ENCODE data around the gene CCDC106.

CCDC106 gene

GRCh38 chr19:55637534-55637933 lies 10.5 kb upstream of the CCDC106 start:
- no peak for TF ChIP-seq CTCF (conservative IDR thresholded peaks at IDR 0.05; ENCODE audit: low read depth)
- no peak for DNase-seq (ENCODE audit: low spot score)
- ChIA-PET CTCF (interaction anchor here (0.7 to 1.7 kb wide), 2 partner anchors 15 to 85 kb away, joined by 3 read pairs; no protein-coding TSS in a partner anchor), POLR2A (ENCODE audit: low non-redundant PET) (interaction anchor here (1.0 kb wide), 1 partner anchor 17 kb away, joined by 3 read pairs; no protein-coding TSS in a partner anchor)
- peak overlapping the region; percentile 45 for H3K27ac ChIP-seq

- CTCF ChIA-PET: interaction anchor here (0.5 to 0.7 kb wide), 2 partner anchors 14 to 495 kb away, joined by 3 to 4 read pairs; partner anchors contain the start of gene ZNF784
- TF ChIP-seq CTCF (conservative IDR thresholded peaks at IDR 0.05; ENCODE audit: low read depth): peak; percentile 63
- H3K27ac ChIP-seq: peak overlapping the region; percentile 96
- DNase-seq (ENCODE audit: low spot score): no peak
- POLR2A ChIA-PET (ENCODE audit: low non-redundant PET): interaction anchor here (0.7 kb wide), 1 partner anchor 33 kb away, joined by 10 read pairs; no protein-coding TSS in a partner anchor
These were observed 9.1 kb upstream of the CCDC106 start for GRCh38 chr19:55638864-55639359.

GRCh38 chr19:55640043-55640576 lies 7.9 kb upstream of the CCDC106 start:
- ChIA-PET POLR2A (ENCODE audit: low non-redundant PET) (no interaction called here), CTCF (interaction anchor here (0.5 to 1.4 kb wide), 3 partner anchors 14 to 127 kb away, joined by 3 to 4 read pairs (median 4); no protein-coding TSS in a partner anchor)
- no peak for DNase-seq (ENCODE audit: low spot score)
- peak; percentile 74 for TF ChIP-seq CTCF (conservative IDR thresholded peaks at IDR 0.05; ENCODE audit: low read depth)
- H3K27ac ChIP-seq: peak overlapping the region; percentile 96

GRCh38 chr19:55640577-55641425 lies 7.2 kb upstream of the CCDC106 start, which contains the start of gene ZNF580:
ZNF580 (plus strand) TSS chr19:55641002; CDS start chr19:55642509, 1,507 bp downstream.
- CTCF ChIA-PET: interaction anchor here (0.5 to 1.4 kb wide), 2 partner anchors 32 to 128 kb away, joined by 3 to 4 read pairs; no protein-coding TSS in a partner anchor
- H3K27ac ChIP-seq: peak within 1 kb of the TSS; percentile 96
- POLR2A ChIA-PET (ENCODE audit: low non-redundant PET): interaction anchor here (0.6 kb wide), 1 partner anchor 173 kb away, joined by 3 read pairs; no protein-coding TSS in a partner anchor

GRCh38 chr19:55641426-55642152 lies 6.4 kb upstream of the CCDC106 start:
- CTCF ChIA-PET: no interaction called here
- peak overlapping the region; percentile 96 for H3K27ac ChIP-seq
- POLR2A ChIA-PET (ENCODE audit: low non-redundant PET): interaction anchor here (0.6 kb wide), 1 partner anchor 174 kb away, joined by 3 read pairs; no protein-coding TSS in a partner anchor
- no peak for DNase-seq (ENCODE audit: low spot score)
- no peak for TF ChIP-seq CTCF (conservative IDR thresholded peaks at IDR 0.05; ENCODE audit: low read depth)

More at GRCh38 chr19:55640577-55641425, 7.2 kb upstream of the CCDC106 start, which contains the start of gene ZNF580:
- DNase-seq (ENCODE audit: low spot score): peak; percentile 54
- no peak for TF ChIP-seq CTCF (conservative IDR thresholded peaks at IDR 0.05; ENCODE audit: low read depth)
